AG04450 (cell line): ENCODE measurements around the gene DHRS9. TPM values are rescaled to one million over a fixed set of nuclear protein-coding genes. Genes with fewer than 3 reads are reported as not detected.

ENCODE experiments used
- CTCF ChIA-PET: fragments of 300-600, 350-600 bp; formaldehyde crosslinking; extraction: SDS; loops from one replicate; lab custom pipeline; 2022; ENCODE audit warnings: antibody characterized with exemption, inconsistent platforms; lab: Charles Lee
- POLR2A ChIA-PET: fragments of 350-600 bp; formaldehyde crosslinking; extraction: SDS; loops from one replicate; lab custom pipeline; 2021; ENCODE audit warnings: antibody characterized with exemption, inconsistent platforms; lab: Yijun Ruan, JAX
- DNase-seq: peaks from one replicate; pipeline ENCODE4 v3.0.0-alpha.2; 2011; ENCODE audit warnings: low read depth, low spot score
- H3K27ac ChIP-seq: one replicate; pipeline ENCODE4 v1.5.1; 2012; ENCODE audit warnings: low read depth, low read length, control low read depth
- H3K27me3 ChIP-seq: one replicate; pipeline ENCODE4 v1.6.0; 2012; ENCODE audit warnings: low read length; ENCODE audit not compliant: control insufficient read depth, insufficient read depth
- H3K4me3 ChIP-seq: 2 replicates; pipeline ENCODE4 v1.5.1; 2011; ENCODE audit warnings: mild to moderate bottlenecking, low read depth, low read length, control low read depth
- H3K9me3 ChIP-seq: 2 replicates; pipeline ENCODE4 v1.5.1; 2012; ENCODE audit warnings: low read length; ENCODE audit not compliant: control insufficient read depth, insufficient read depth
- CTCF ChIP-seq: IDR thresholded peaks from 2 replicates; pipeline ENCODE4 v1.5.1; 2011; ENCODE audit warnings: low read depth, low read length, control low read depth, inconsistent platforms
- polyA plus RNA-seq: library from polyadenylated mRNA; depleted of rRNA; stranded (reverse); fragments of >200 nt; gene quantifications from 2 replicates; pipeline ENCODE4 v1.2.3, GENCODE V29; 2011

The DHRS9 gene
- polyA plus RNA-seq, 1 experiment, result not detected

- Histone ChIP-seq H3K27me3 (no peaks in the 10 kb centered on the region), H3K4me3 (no peak overlapping the region), H3K27ac (no peak overlapping the region), H3K9me3 (no peaks in the 10 kb centered on the region)
- ChIA-PET POLR2A (no interaction called here), CTCF (interaction anchor here (1.2 kb wide), 1 partner anchor 25 kb away, joined by 4 read pairs; no protein-coding TSS in a partner anchor)
- TF ChIP-seq CTCF, result no peak
- no peak for DNase-seq
Observed at GRCh38 chr2:169106563-169107545, 37.5 kb downstream of the DHRS9 start.

GRCh38 chr2:169107645-169108044 is 38.3 kb downstream of the DHRS9 start:
- TF ChIP-seq CTCF, result no peak
- H3K27me3 ChIP-seq, result no peaks in the 10 kb centered on the region
- CTCF ChIA-PET, result interaction anchor here (0.6 to 3.6 kb wide), 3 partner anchors 25 to 124 kb away, joined by 3 to 53 read pairs (median 4); no protein-coding TSS in a partner anchor
- H3K4me3 ChIP-seq, result no peak overlapping the region
- H3K9me3 ChIP-seq, result no peaks in the 10 kb centered on the region
- H3K27ac ChIP-seq, result no peak overlapping the region
- POLR2A ChIA-PET, result no interaction called here
- no peak for DNase-seq

- no peak overlapping the region for H3K27ac ChIP-seq
- H3K4me3 ChIP-seq, result no peak overlapping the region
- H3K27me3 ChIP-seq, result no peaks in the 10 kb centered on the region
- POLR2A ChIA-PET, result no interaction called here
- CTCF ChIA-PET, result interaction anchor here (0.6 to 3.6 kb wide), 12 partner anchors 9 to 1708 kb away, joined by 3 to 61 read pairs (median 4); no protein-coding TSS in a partner anchor
- TF ChIP-seq CTCF, result no peak
- no peak for DNase-seq
- no peaks in the 10 kb centered on the region for H3K9me3 ChIP-seq
Observed at GRCh38 chr2:169108099-169108884, 38.9 kb downstream of the DHRS9 start.

- POLR2A ChIA-PET, result interaction anchor here (0.5 to 0.7 kb wide), 2 partner anchors 28 to 720 kb away, joined by 3 to 5 read pairs; no protein-coding TSS in a partner anchor
- H3K4me3 ChIP-seq, result no peak overlapping the region
- peak; percentile 86 for TF ChIP-seq CTCF
- CTCF ChIA-PET, result interaction anchor here (0.5 to 3.6 kb wide), 24 partner anchors 10 to 838 kb away, joined by 3 to 61 read pairs (median 4); no protein-coding TSS in a partner anchor
- DNase-seq, result peak; percentile 24
- no peak overlapping the region for H3K27ac ChIP-seq
- H3K9me3 ChIP-seq, result no peaks in the 10 kb centered on the region
- no peaks in the 10 kb centered on the region for H3K27me3 ChIP-seq
Observed at GRCh38 chr2:169109502-169110409, 40.4 kb downstream of the DHRS9 start.
